CD4-positive, CD25-positive, alpha-beta regulatory T cell (primary cell): ENCODE measurements around the gene ZNF574. TPM values are rescaled to one million over a fixed set of nuclear protein-coding genes. Genes with fewer than 3 reads are reported as not detected.

Experiments used
- ATAC-seq, 2 donors: fragments of 150-1000 bp; cut with Tn5 transposase; one replicate each; pipeline ENCODE4 v1.10.0; 2021; ENCODE audit warnings: low read depth in 2 of 2, moderate number of reproducible peaks in 2 of 2, moderate library complexity in 1 of 2
- DNase-seq, 3 donors: peaks; one replicate each; pipeline versions ENCODE4 v3.0.0 to v3.0.0-alpha.2; 2012 to 2022; ENCODE audit warnings: mixed read lengths in 1 of 3
- H3K27ac ChIP-seq: one replicate; pipeline ENCODE4 v1.7.0; 2013; ENCODE audit warnings: mild to moderate bottlenecking, low read length; ENCODE audit not compliant: insufficient read depth, poor library complexity, severe bottlenecking
- H3K27me3 ChIP-seq: one replicate; pipeline ENCODE4 v1.7.0; 2013; ENCODE audit warnings: low read length; ENCODE audit not compliant: control insufficient read depth, insufficient read depth
- H3K36me3 ChIP-seq: one replicate; pipeline ENCODE4 v1.7.0; 2013; ENCODE audit warnings: mild to moderate bottlenecking, low read length, moderate library complexity; ENCODE audit not compliant: control insufficient read depth, insufficient read depth
- H3K4me1 ChIP-seq: 2 replicates; pipeline ENCODE4 v1.7.0; 2013; ENCODE audit warnings: mild to moderate bottlenecking, low read length; ENCODE audit not compliant: insufficient read depth, control insufficient read depth, poor library complexity, severe bottlenecking
- H3K4me3 ChIP-seq: one replicate; pipeline ENCODE4 v1.7.0; 2013; ENCODE audit warnings: low read depth, mild to moderate bottlenecking, low read length, moderate library complexity
- H3K9me3 ChIP-seq, 2 experiments: 1 replicate in 1 of 2; 2 replicates in 1 of 2; pipeline ENCODE4 v1.7.0; 2013; ENCODE audit warnings: low read length in 2 of 2, mild to moderate bottlenecking in 1 of 2, moderate library complexity in 1 of 2; ENCODE audit not compliant: control insufficient read depth in 2 of 2
- H3K27ac Mint-ChIP-seq, 3 donors: one replicate each; pipeline ENCODE4 v1.8.0; 2020 to 2022; ENCODE audit warnings: mild to moderate bottlenecking in 3 of 3, mixed read lengths in 3 of 3, moderate library complexity in 2 of 3
- H3K27me3 Mint-ChIP-seq: one replicate; pipeline ENCODE4 v1.8.0; 2022; ENCODE audit warnings: mild to moderate bottlenecking, mixed read lengths
- H3K36me3 Mint-ChIP-seq: one replicate; pipeline ENCODE4 v1.8.0; 2020; ENCODE audit warnings: mixed read lengths
- H3K4me1 Mint-ChIP-seq, 4 donors: one replicate each; pipeline ENCODE4 v1.8.0; 2020 to 2022; ENCODE audit warnings: mixed read lengths in 4 of 4, mild to moderate bottlenecking in 1 of 4
- H3K4me3 Mint-ChIP-seq, 4 donors: one replicate each; pipeline ENCODE4 v1.8.0; 2020 to 2022; ENCODE audit warnings: mild to moderate bottlenecking in 4 of 4, mixed read lengths in 4 of 4, moderate library complexity in 3 of 4
- H3K9me3 Mint-ChIP-seq, 7 donors: one replicate each; pipeline ENCODE4 v1.8.0; 2020 to 2022; ENCODE audit warnings: mixed read lengths in 7 of 7, mild to moderate bottlenecking in 3 of 7, moderate library complexity in 2 of 7
- polyA plus RNA-seq, 4 donors: library from polyadenylated mRNA; unstranded; fragments of 300-500 nt; fragmentation: Illumina TruSeq; gene quantifications; one replicate each; pipeline ENCODE4 v1.2.3, GENCODE V29; 2021
- total RNA-seq: library from RNA; stranded (reverse); gene quantifications from one replicate; pipeline ENCODE4 v1.2.3, GENCODE V29; 2022

The ZNF574 gene
- total and polyA plus RNA-seq, 5 donors from 2014 or later: 10.7 to 24.0 (median 17.8) TPM

GRCh38 chr19:42093505-42093904 lies 17.5 kb downstream of the ZNF574 start:
- Mint-ChIP-seq H3K9me3 (no peaks in the 10 kb centered on the region), H3K4me3 (no peak overlapping the region), H3K27me3 (no peaks in the 10 kb centered on the region), H3K36me3 (peaks cover 31% of the 10 kb centered on the region), H3K4me1 (peaks cover 0 to 22% (median 13%) of the 10 kb centered on the region in 4 donors), H3K27ac (no peak overlapping the region)
- Histone ChIP-seq H3K27ac (no peak overlapping the region), H3K9me3 (no peaks in the 10 kb centered on the region), H3K27me3 (no peaks in the 10 kb centered on the region), H3K4me1 (peaks cover 4% of the 10 kb centered on the region), H3K36me3 (peaks cover 45% of the 10 kb centered on the region), H3K4me3 (no peak overlapping the region)
- ATAC-seq: no peak
- no peak for DNase-seq

GRCh38 chr19:42093926-42094325 lies 18.0 kb downstream of the ZNF574 start:
- Mint-ChIP-seq H3K36me3 (peaks cover 32% of the 10 kb centered on the region), H3K4me1 (peaks cover 0 to 18% (median 12%) of the 10 kb centered on the region in 4 donors), H3K27ac (peak overlapping the region in 1 of 3 donors; percentile 40), H3K27me3 (no peaks in the 10 kb centered on the region), H3K9me3 (no peaks in the 10 kb centered on the region), H3K4me3 (no peak overlapping the region)
- no peaks in the 10 kb centered on the region for H3K9me3 ChIP-seq
- no peak overlapping the region for H3K4me3 ChIP-seq
- ATAC-seq (no peak), DNase-seq (no peak)
- H3K36me3 ChIP-seq: peaks cover 49% of the 10 kb centered on the region
- no peak overlapping the region for H3K27ac ChIP-seq
- peaks cover 4% of the 10 kb centered on the region for H3K4me1 ChIP-seq
- no peaks in the 10 kb centered on the region for H3K27me3 ChIP-seq

- H3K27ac Mint-ChIP-seq: peak overlapping the region in 1 of 3 donors; percentile 32
- no peak overlapping the region for H3K27ac ChIP-seq
- peaks cover 37% of the 10 kb centered on the region for H3K36me3 Mint-ChIP-seq
Observed at GRCh38 chr19:42095142-42095813, 19.3 kb downstream of the ZNF574 start.

GRCh38 chr19:42095814-42096230 lies 19.9 kb downstream of the ZNF574 start:
- no peak overlapping the region for H3K27ac ChIP-seq
- H3K36me3 ChIP-seq: peaks cover 60% of the 10 kb centered on the region
- ATAC-seq: no peak
- H3K4me1 Mint-ChIP-seq: peaks cover 0 to 8% (median under 1%) of the 10 kb centered on the region in 4 donors
- peaks cover 34% of the 10 kb centered on the region for H3K36me3 Mint-ChIP-seq
- no peaks in the 10 kb centered on the region for H3K27me3 Mint-ChIP-seq
- no peaks in the 10 kb centered on the region for H3K27me3 ChIP-seq
- no peak for DNase-seq
- H3K4me1 ChIP-seq: no peaks in the 10 kb centered on the region
- H3K4me3 Mint-ChIP-seq: no peak overlapping the region
- no peaks in the 10 kb centered on the region for H3K9me3 Mint-ChIP-seq
- no peaks in the 10 kb centered on the region for H3K9me3 ChIP-seq
- no peak overlapping the region for H3K27ac Mint-ChIP-seq
- no peak overlapping the region for H3K4me3 ChIP-seq

More at GRCh38 chr19:42095142-42095813, 19.3 kb downstream of the ZNF574 start:
- no peaks in the 10 kb centered on the region for H3K27me3 ChIP-seq
- H3K9me3 ChIP-seq: no peaks in the 10 kb centered on the region
- Mint-ChIP-seq H3K9me3 (no peaks in the 10 kb centered on the region), H3K27me3 (no peaks in the 10 kb centered on the region), H3K4me1 (peaks cover 0 to 12% (median 5%) of the 10 kb centered on the region in 4 donors), H3K4me3 (no peak overlapping the region)
- H3K4me1 ChIP-seq: peaks cover 4% of the 10 kb centered on the region
- peaks cover 59% of the 10 kb centered on the region for H3K36me3 ChIP-seq
- DNase-seq (no peak), ATAC-seq (no peak)
- no peak overlapping the region for H3K4me3 ChIP-seq

- peak overlapping the region in 1 of 3 donors; percentile 6 for H3K27ac Mint-ChIP-seq
- no peaks in the 10 kb centered on the region for H3K4me1 ChIP-seq
Observed at GRCh38 chr19:42096255-42096837, 20.4 kb downstream of the ZNF574 start.

GRCh38 chr19:42097461-42097860 lies 21.5 kb downstream of the ZNF574 start:
- H3K27me3 Mint-ChIP-seq: no peaks in the 10 kb centered on the region
- H3K36me3 Mint-ChIP-seq: peaks cover 31% of the 10 kb centered on the region
- Histone ChIP-seq H3K36me3 (peaks cover 65% of the 10 kb centered on the region), H3K4me3 (no peak overlapping the region), H3K9me3 (no peaks in the 10 kb centered on the region), H3K27me3 (no peaks in the 10 kb centered on the region), H3K27ac (no peak overlapping the region), H3K4me1 (no peaks in the 10 kb centered on the region)
- no peak overlapping the region for H3K4me3 Mint-ChIP-seq
- H3K9me3 Mint-ChIP-seq: no peaks in the 10 kb centered on the region
- ATAC-seq: no peak
- peaks cover 0 to 4% (median under 1%) of the 10 kb centered on the region in 4 donors for H3K4me1 Mint-ChIP-seq
- H3K27ac Mint-ChIP-seq: peak overlapping the region in 1 of 3 donors; percentile 69
- DNase-seq: no peak

More at GRCh38 chr19:42096255-42096837, 20.4 kb downstream of the ZNF574 start:
- DNase-seq (no peak), ATAC-seq (no peak)
- Histone ChIP-seq H3K27me3 (no peaks in the 10 kb centered on the region), H3K9me3 (no peaks in the 10 kb centered on the region), H3K36me3 (peaks cover 65% of the 10 kb centered on the region), H3K27ac (no peak overlapping the region), H3K4me3 (no peak overlapping the region)
- Mint-ChIP-seq H3K9me3 (no peaks in the 10 kb centered on the region), H3K27me3 (no peaks in the 10 kb centered on the region), H3K36me3 (peaks cover 34% of the 10 kb centered on the region), H3K4me1 (peaks cover 0 to 6% (median 2%) of the 10 kb centered on the region in 4 donors), H3K4me3 (no peak overlapping the region)

GRCh38 chr19:42098781-42099180 lies 22.8 kb downstream of the ZNF574 start:
- Mint-ChIP-seq H3K9me3 (no peaks in the 10 kb centered on the region), H3K4me3 (no peak overlapping the region), H3K27me3 (no peaks in the 10 kb centered on the region), H3K4me1 (peaks cover 0 to 10% (median 0%) of the 10 kb centered on the region in 4 donors), H3K27ac (peak overlapping the region in 2 of 3 donors; percentile 25 to 52), H3K36me3 (peaks cover 32% of the 10 kb centered on the region)
- H3K27ac ChIP-seq: no peak overlapping the region
- H3K27me3 ChIP-seq: no peaks in the 10 kb centered on the region
- ATAC-seq: no peak
- DNase-seq: no peak
- peaks cover 63% of the 10 kb centered on the region for H3K36me3 ChIP-seq
- H3K9me3 ChIP-seq: no peaks in the 10 kb centered on the region
- no peaks in the 10 kb centered on the region for H3K4me1 ChIP-seq
- H3K4me3 ChIP-seq: no peak overlapping the region
